Esophagus muscularis mucosa (tissue), 4 donors: ENCODE measurements around the gene BID. TPM values are rescaled to one million over a fixed set of nuclear protein-coding genes. Genes with fewer than 3 reads are reported as not detected.

Experiments
- DNase-seq: peaks from one replicate; pipeline ENCODE4 v3.0.0-alpha.2; 2017; ENCODE audit errors: extremely low spot score
- H3K27ac ChIP-seq, 4 donors: fragments of 200-600 bp; sonication (generic); replicated peaks in 1 of 4; 1 replicate in 3 of 4; 2 replicates in 1 of 4; pipeline ENCODE4 v1.5.1; 2016 to 2019; ENCODE audit warnings: mild to moderate bottlenecking in 1 of 4
- H3K27me3 ChIP-seq, 4 donors: fragments of 200-600 bp; sonication (generic); one replicate each; pipeline versions ENCODE4 v1.5.1 to v1.6.0; 2016 to 2019
- H3K36me3 ChIP-seq, 4 donors: fragments of 200-600 bp; sonication (generic); one replicate each; pipeline ENCODE4 v1.5.1; 2016 to 2019
- H3K4me1 ChIP-seq, 4 donors: fragments of 200-600 bp; sonication (generic); one replicate each; pipeline ENCODE4 v1.5.1; 2016 to 2019
- H3K4me3 ChIP-seq, 4 donors: fragments of 200-600 bp; sonication (generic); 1 replicate in 2 of 4; 2 replicates in 2 of 4; pipeline ENCODE4 v1.5.1; 2016 to 2019; ENCODE audit warnings: mild to moderate bottlenecking in 4 of 4, moderate library complexity in 1 of 4
- H3K9me3 ChIP-seq, 4 donors: fragments of 200-600 bp; sonication (generic); 1 replicate in 3 of 4; 2 replicates in 1 of 4; pipeline ENCODE4 v1.5.1; 2016 to 2019
- EP300 ChIP-seq: sonication (generic); formaldehyde crosslinking; IDR thresholded peaks from one replicate; pipeline ENCODE4 v1.6.1; 2017; ENCODE audit warnings: antibody characterized with exemption
- POLR2A ChIP-seq: fragments of 450-650 bp; IDR thresholded peaks from one replicate; pipeline ENCODE4 v1.6.1; 2017; ENCODE audit warnings: antibody characterized with exemption, moderate library complexity, mild to moderate bottlenecking, low read depth
- POLR2AphosphoS5 ChIP-seq, 2 donors: sonication (generic); formaldehyde crosslinking; IDR thresholded peaks; one replicate each; pipeline ENCODE4 v1.6.1; 2017; ENCODE audit warnings: antibody characterized with exemption in 2 of 2
- WGBS: methylation state at CpG from one replicate; pipeline ENCODE4 v1.1.5; 2018; 5-methylcytosine and 5-hydroxymethylcytosine counted together
- intact Hi-C: fragments of 100-400 bp; cut with DNase I; formaldehyde crosslinking; loops from one replicate; pipeline ENCODE4 v1.15.1; 2023
- small RNA-seq, 3 donors: library from RNA; depleted of rRNA; stranded (forward); fragments of <200 nt; gene quantifications; one replicate each; pipeline ENCODE3, GENCODE V24; 2016
- total RNA-seq, 4 donors: library from RNA; depleted of rRNA; stranded (reverse); fragments of >200 nt; gene quantifications; one replicate each; pipeline versions ENCODE4 v1.1.0 to v1.2.1, GENCODE V29; 2016
- TF ChIP-seq, protein P1 (sequence below), 3 experiments: fragments of 200-600 bp in 2 of 3; fragments of 450-650 bp in 1 of 3; sonication (generic) in 2 of 3; IDR thresholded peaks; one replicate each; pipeline ENCODE4 v1.5.1; 2017 to 2019; ENCODE audit warnings: antibody characterized with exemption in 3 of 3, mild to moderate bottlenecking in 2 of 3, moderate library complexity in 1 of 3

Gene BID
- total RNA-seq, 4 donors from 2014 or later: 12.9 to 48.3 (median 26.3) TPM

DNA sequence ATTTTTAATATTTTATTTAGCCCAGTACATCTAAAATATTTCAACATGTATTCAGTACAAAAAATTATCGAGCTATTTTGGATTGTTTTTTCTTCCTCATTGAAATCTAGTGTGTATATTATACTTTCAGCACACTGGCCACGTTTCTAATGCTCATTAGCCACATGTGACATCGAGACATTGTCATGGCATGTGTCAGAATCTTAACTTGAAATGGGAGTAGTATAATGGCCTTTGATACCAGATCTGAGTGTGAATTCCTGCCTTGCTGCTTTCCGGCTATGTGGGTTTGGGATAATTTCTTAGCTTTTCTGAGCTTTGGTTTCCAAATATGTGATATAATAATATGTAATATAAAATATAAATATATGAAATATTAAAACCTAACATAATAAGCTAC lies 81.4 kb downstream of the BID start:
- TF ChIP-seq POLR2AphosphoS5 (IDR thresholded peaks at IDR 0.05) (no peak), EP300 (no peak), POLR2A (no peak)
- TF ChIP-seq, protein P1, sequence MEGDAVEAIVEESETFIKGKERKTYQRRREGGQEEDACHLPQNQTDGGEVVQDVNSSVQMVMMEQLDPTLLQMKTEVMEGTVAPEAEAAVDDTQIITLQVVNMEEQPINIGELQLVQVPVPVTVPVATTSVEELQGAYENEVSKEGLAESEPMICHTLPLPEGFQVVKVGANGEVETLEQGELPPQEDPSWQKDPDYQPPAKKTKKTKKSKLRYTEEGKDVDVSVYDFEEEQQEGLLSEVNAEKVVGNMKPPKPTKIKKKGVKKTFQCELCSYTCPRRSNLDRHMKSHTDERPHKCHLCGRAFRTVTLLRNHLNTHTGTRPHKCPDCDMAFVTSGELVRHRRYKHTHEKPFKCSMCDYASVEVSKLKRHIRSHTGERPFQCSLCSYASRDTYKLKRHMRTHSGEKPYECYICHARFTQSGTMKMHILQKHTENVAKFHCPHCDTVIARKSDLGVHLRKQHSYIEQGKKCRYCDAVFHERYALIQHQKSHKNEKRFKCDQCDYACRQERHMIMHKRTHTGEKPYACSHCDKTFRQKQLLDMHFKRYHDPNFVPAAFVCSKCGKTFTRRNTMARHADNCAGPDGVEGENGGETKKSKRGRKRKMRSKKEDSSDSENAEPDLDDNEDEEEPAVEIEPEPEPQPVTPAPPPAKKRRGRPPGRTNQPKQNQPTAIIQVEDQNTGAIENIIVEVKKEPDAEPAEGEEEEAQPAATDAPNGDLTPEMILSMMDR (IDR thresholded peaks at IDR 0.05): no peak
- H3K27me3 ChIP-seq: no peaks in the 10 kb centered on the region
- no peak overlapping the region for H3K4me3 ChIP-seq
- H3K27ac ChIP-seq: no peak overlapping the region
- peaks cover 0 to 9% (median 0%) of the 10 kb centered on the region in 4 donors for H3K4me1 ChIP-seq
- peaks cover 5 to 58% (median 31%) of the 10 kb centered on the region in 4 donors for H3K36me3 ChIP-seq
- 90% methylated on average over 4 of the region's 4 CpGs for WGBS
- DNase-seq: no peak
- intact Hi-C loops: no loop called here
- H3K9me3 ChIP-seq: no peaks in the 10 kb centered on the region

DNA sequence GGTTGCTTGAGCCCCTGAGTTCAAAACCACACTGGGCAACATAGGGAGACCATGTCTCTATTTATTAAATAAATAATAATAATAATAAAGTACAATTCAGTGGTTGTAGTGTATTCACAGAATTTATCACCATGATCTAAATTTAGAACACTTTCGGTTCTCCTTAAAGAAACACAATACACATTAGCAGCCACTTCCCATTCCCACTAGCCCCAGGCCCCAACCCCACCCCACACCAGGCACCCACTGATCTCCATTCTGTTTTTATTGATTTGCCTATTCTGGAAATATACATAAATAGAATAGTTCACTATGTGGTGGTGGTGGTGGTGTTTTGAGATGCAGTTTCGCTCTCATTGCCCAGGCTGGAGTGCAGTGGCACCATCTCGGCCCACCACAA lies 90.0 kb downstream of the BID start:
- WGBS: 87% methylated on average over 3 of the region's 3 CpGs

More for the DNA sequence above, 90.0 kb downstream of the BID start:
- H3K9me3 ChIP-seq: no peaks in the 10 kb centered on the region
- no peaks in the 10 kb centered on the region for H3K27me3 ChIP-seq
- H3K27ac ChIP-seq: no peak overlapping the region
- H3K4me3 ChIP-seq: no peak overlapping the region
- peaks cover 0 to under 1% (median 0%) of the 10 kb centered on the region in 4 donors for H3K4me1 ChIP-seq
- peaks cover 0 to 41% (median 24%) of the 10 kb centered on the region in 4 donors for H3K36me3 ChIP-seq
- TF ChIP-seq POLR2AphosphoS5 (IDR thresholded peaks at IDR 0.05): no peak
- TF ChIP-seq, protein P1 (IDR thresholded peaks at IDR 0.05): no peak
- TF ChIP-seq EP300: no peak
- no peak for TF ChIP-seq POLR2A
- no peak for DNase-seq
- intact Hi-C loops: no loop called here

Small RNA genes within 50 kb of the gene (small RNA-seq; reads per million reads assigned to genes)
- gene MIR3198-1: 0 reads per million in 3 donors

Other genes starting within 250 kb of the BID start
- 1 to 10 TPM in 3 of 4 donors, under 1 TPM in 1; 0.42 to 2.8 (median 1.8) TPM for gene SLC25A18, start 211.0 kb downstream of the BID start, total RNA-seq
- 100 to 1,000 TPM; 150 to 194 (median 168) TPM for gene ATP6V1E1, start 145.7 kb downstream of the BID start, total RNA-seq
- 100 to 1,000 TPM; 102 to 199 (median 133) TPM for gene BCL2L13, start 135.7 kb downstream of the BID start, total RNA-seq